ENCODE results near the gene SEMA5A.

Gene SEMA5A

DNA sequence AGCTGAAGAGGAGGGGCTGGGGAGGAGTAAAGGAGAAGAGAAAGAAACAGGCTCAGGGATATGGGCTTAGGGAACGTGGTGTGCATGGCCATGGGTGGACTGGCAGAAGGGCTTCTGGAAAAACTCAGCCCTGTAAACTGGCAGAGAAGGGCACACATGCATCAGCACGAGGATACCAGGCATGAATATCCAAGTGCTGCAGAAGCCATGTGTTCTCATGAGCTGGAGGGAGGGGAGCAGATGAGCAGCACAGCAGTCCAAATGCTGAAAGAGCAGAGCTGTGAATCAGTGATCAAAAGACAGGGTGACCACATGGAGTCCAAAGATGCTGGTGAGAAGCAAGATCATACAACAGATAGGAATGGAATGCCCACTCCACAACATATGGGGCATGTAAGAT is 72.3 kb downstream of the SEMA5A start:
- DNase-seq, result no peak

DNA sequence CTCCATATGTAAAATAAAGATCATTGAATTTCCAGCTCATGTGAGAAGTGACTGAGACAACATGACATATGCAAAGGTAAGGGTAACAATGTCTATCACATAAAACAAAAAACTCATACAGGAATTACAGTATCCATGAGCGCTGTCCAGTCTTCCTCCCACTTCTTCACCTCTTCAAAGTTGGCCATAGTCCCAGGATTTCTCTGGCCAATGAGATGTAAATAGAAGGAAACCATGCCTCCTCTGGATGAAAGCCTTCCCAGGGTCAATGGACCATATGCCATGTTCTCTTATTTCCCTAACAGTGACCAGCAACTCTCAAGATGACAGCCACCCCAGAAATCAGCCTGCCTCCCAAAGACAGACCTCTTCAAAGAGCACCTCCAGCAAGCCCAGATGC is 75.5 kb downstream of the SEMA5A start:
- DNase-seq, result no peak

DNA sequence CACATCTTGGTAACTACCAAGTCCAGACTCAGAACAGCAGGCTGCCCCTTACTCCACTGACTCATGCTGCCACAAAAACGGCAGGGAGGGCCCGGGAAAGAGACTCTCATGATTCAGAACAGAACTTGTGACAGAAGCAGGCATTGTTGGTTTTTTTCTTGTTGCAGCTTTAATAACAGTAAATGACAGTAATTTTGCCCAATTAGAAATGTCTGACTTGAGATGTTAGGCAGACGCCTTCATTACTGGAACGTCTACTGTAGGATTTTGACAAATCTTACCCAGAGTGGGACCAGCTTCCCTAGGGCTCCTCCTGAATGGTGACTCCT is 77.9 kb downstream of the SEMA5A start:
- no peak for DNase-seq

DNA sequence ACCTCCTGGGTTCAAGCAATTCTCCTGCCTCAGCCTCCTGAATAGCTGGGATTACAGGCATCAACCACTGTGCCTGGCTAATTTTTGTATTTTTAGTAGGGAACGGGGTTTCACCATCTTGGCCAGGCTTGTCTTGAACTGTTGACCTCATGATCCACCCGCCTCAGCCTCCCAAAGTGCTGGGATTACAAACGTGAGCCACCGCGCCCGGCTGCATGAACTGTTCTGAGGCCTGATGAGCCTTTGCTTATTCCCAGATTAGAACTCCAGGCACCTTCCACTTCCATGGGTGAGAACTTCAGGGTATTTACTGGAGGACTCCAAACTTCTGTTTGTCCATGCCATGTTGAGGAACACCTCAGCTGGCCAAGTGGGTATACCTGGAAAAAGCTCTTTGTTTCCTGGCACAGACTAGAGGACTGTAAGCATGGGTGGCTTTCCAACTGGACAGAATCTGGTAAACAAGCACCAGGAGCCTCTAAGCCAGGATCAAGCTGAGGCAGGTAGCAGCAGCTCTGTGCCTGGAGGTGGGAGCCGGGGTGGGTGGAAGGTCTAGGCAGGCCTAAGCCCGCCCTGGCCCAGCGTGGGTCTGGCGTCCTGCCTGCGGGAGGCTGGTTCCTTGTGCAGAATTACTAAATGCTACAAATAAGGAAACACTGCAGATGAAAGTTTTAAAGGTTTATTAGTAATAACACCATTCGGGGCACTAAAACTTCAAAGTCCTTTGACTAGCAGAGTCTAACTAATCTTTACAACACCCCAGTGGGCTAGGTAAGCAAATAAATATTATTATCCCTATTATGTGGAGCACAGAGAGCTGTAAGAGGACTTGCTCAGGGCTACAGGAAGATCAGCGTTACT is 78.4 kb downstream of the SEMA5A start:
- DNase-seq, result no peak

DNA sequence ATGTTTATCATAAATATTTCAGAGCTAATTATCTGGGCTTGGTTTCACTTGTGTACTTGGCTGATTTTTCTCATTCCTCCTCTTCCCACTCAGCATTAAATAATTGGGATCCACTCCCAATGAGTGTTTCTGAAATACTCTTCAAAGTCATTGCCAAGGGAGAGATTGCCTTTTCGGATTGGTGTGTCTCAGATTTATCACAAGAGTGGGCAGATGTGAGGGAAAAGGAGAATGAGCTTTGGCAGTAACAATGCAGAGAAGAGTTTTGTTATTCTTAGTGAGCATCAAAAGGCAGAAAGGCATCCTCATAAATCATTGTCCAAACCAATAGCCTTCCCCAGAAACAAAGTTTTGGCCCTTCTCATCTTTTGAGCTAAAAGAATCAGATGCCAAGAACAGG is 79.2 kb downstream of the SEMA5A start:
- no peak for DNase-seq

DNA sequence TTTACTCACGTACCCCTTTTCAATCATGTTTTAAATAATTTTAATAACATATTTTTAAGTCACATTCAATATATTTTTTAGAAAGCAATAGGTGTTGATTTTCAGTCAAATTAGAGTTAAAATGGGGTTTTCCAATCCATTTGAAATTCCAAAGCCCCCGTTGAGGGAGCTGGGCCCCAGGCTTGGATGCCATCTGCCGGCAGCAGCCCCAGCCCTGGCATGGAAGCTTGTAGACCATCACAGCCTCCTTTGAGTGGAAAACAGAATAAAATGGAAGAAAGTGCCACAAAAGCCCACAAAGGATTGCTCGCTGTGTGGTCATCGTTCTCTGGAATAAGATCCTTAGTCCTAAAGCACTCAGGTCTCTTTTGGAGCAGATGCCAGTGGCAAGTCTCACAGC is 81.4 kb downstream of the SEMA5A start:
- DNase-seq, result no peak

DNA sequence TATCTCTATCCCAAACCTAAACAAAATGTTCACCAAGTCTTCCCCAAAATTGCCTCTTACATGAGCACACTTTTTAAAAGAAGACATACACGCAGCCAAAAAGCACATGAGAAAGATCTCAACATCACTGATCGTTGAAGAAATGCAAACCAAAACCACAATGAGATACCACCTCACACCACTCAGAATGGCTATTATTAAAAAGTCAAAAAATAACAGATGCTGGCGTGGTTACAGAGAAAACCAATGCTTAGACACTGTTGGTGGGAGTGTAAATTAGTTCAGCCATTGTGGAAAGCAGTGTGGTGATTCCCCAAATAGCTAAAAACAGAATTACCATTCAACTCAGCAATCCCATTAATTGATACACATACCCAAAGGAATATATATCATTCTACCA is 83.8 kb downstream of the SEMA5A start:
- no peak for DNase-seq

DNA sequence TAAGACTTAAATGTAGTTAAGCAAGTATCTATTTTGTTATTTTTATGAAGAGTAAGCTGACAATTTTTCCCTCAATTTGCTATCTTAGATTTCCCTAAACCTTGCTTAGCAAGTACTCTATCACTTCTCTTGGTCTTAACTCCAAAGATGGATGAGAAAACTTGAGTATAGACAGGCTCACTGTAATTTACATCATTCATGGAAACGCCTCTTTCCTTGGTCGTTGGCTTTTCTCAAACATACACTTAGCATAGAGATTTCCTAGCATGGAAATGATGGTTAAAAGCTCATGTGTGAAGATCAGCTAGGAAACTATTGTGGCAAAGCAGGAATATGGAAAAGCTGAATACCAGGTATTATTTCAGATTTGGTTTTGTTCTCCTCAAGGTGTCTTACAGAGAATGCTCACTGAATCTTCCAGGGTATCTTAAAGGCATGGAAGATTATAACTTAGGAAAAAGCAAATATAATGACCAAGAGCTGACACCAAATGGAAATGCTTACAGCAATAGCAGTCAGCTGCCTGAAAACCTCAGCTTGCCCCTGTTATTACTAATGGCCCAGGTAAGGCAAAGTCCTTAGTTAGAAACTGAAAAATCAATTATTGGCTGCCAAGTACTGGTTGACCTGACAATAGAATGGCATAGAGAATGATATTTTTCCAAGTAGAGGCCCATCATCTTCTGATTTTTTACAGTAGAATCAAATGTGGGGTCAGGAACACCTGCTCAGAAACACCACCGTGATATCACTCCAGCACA is 84.8 kb downstream of the SEMA5A start:
- DNase-seq, result no peak

DNA sequence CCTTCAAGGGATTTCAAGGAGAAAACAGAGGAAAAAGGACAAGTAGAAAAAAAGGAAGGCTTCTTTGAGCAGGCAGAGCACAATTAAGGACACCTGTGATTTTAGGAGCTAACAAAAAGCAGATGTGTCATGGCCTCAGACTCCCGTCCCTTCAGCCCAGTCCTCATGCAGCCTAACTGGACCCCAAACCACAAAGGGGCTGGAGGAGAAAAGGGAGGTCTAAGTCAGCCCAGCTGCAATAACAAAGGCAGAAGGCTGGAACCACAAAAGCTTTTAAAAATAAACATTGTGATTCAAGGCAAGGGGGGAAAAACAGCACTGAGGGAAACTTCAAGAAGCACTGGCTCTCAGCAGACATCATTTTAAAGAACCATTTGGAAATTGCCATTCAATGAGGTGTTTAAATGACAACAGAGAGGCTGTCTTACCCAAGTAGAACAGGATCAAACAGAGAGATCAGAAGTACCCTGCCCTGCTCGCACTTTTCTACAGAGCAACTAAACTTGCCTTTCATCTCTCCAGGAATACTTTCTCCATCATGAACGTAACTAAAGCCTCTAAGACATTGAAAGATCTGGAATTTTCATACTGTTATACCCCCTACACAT is 89.3 kb downstream of the SEMA5A start:
- no peak for DNase-seq

DNA sequence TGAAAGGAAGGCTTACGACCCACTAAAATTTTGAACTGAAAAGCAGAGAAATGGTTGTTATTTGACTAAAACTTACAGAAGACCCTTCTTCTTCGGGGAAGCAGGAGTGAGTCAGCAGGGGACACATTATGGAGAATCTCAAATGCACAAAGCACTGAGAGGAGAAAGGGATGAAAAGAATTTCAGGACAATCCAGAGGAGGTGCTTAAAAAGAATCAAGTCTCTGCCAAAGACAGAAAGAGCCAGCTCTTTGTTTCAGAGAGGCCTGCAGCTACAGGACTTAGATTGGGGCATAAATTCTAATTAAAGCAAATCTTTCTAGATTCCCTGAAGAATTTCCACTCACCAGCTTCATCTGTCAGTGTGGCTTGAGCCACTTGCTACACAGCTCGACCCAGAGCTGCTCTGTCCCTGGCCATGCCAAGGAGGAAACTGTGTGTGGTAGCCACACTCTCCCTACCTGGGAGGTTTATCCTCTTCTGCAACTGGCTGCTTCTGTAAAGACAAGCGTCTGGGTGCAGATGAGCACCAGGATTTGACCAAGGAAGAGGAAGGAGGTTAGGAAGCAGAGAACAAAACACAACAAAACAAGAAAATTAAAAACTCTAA is 89.9 kb downstream of the SEMA5A start:
- no peak for DNase-seq

DNA sequence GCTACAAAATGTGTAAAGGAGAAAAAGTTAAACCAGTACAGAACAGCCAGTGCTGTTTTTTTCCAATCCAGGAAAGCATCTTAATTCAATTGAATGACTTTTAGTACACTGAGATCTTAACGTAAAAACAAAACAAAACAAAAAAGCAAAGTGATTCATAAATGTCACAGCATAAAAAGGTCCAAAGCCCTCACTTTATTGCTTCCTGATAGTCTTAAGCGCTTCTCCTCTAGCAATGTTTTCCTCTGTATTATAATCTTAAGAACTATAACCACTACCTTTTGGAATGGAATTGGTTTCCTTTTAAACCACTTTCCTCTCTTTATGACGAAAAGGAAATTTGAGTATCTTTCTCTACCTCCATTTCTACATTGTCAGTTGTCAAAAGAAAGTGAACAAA is 91.4 kb downstream of the SEMA5A start:
- no peak for DNase-seq

DNA sequence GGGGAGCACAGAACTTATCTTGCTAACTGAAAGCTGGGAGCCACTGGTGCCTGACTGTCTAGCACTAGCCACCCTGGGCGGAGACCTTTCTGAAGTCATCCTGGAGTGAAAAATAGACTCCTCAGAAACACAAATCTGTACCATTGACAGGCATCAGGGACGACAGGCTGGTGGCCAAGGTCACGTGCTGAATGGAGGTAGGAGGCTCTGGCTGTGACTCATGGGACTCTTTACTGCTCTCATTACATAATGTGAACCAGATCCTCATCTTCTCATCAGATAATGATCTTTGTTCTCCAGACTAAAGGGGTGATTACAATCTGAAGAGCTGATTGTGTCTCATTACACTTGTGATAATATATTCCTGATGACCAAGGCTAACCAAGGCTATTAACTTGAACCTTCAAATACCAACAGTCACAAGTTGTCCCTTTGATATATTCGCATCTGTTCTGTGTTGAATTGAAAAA is 91.8 kb downstream of the SEMA5A start:
- no peak for DNase-seq

DNA sequence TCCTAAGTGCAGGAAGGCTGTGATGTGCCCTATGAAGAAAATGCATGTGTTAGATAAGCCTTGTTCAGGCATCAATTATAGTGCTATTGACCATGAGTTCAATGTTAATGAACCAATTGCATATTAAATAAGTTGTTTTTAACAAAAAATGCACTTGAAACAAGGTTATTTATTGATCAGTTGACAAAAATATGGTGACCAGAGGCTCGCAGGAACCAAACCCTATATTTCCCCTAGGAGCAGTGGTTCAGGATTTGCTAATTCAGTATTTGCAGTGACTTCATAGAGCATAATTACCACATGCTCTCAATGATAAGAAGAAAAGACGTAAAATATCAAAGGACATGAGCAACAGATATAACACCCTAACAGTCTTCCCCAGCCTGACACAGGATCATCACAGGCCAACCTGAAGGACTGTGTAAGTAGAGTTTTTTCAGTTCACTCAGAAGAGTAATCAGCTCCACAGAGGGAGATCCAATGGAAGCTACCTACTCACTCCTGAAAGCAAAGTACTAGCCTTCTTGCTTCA is 92.3 kb downstream of the SEMA5A start:
- DNase-seq, result no peak

DNA sequence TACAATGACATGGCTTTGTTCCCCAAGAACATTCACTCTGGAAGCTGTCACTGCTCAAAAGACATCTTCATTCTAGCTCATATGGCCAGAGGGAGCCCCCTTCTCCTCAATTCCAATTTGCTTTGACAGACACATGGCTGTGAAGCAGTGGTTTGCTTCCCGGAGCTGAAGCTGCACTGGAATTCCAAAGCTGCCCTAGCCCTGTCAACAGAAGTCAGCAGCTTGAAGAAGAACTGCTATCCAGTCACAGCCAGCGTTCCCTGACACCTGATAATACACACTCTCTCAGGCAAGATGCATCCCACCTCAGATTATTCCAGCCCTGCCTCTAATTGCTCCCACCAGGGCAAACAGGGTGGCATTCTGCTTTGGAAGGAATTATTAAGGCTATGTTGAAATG is 93.7 kb downstream of the SEMA5A start:
- no peak for DNase-seq

DNA sequence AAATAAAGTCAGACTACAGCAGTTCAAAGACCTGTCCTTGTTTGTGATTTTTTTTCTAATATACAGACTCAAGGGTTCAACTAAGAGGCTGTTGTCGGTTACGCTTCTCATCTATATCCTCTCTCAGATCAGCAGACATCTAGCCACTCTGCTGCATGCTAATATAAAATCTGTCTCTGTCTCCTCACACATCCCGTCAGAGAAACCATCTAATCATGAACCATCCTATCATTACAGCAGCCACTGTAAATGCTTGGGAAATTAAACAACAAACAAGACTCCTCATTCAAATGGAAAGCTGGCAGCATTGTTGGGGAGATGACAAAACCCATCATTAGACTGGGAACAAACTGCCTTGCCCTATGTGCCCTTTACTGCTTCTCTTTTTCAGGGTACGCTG is 94.8 kb downstream of the SEMA5A start:
- no peak for DNase-seq

DNA sequence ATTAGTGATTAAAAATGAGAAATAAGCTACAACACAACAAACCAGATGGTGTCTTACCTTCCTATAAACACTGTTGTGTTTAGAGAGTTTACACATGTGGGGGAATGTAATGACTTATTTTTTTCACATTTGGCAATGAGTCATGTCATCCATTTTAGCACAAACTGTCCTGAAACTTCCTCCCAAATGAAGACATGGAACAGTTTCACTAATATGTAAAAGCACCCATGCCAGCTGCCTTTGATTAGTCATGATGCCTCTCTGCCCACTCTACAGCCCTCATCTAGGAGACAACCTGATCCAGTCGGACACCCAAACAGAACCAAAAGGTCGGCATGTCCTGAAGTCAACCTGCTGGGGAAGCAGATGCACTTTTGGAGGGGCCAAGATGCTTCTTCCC is 98.2 kb downstream of the SEMA5A start:
- DNase-seq, result no peak

DNA sequence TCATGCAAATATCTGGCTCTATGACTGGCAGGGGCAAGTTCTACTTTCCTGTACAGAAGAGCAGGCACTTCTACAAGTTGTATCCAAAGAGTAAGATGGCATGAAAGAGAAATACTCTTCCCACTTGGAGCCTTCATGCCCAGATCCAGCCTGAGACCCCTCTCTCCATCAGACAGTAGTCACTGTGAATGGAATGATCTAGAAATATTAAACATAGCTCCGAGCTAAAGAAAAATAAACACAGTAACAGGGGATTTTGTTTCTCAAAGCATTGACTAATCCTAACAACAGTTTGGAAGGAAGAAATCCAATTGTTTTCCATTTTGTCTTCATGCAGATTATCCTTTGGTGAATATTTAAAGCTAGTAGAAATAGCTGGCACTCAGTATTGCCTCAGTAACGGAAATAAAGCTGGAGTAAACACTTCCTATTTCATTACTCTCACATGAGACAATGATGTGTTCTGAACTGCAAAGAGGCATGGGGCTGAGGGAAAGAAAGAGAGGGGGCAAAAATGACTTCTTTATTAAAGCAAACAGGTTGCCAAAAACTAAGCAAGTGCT is 100.0 kb downstream of the SEMA5A start:
- no peak for DNase-seq

DNA sequence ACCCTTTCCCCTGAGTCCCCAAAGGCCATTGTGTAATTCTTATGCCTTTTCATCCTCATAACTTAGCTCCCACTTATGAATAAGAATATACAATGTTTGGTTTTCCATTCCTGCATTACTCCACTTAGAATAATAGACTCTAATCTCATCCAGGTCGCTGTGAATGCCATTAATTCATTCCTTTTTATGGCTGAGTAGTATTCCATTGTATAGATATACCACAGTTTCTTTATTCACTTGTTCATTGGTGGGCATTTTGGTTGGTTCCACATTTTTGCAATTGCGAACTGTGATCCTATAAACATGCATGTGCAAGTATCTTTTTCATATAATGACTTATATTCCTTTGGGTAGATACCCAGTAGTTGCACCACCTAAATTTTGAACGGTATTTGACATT is 101.5 kb downstream of the SEMA5A start:
- no peak for DNase-seq

DNA sequence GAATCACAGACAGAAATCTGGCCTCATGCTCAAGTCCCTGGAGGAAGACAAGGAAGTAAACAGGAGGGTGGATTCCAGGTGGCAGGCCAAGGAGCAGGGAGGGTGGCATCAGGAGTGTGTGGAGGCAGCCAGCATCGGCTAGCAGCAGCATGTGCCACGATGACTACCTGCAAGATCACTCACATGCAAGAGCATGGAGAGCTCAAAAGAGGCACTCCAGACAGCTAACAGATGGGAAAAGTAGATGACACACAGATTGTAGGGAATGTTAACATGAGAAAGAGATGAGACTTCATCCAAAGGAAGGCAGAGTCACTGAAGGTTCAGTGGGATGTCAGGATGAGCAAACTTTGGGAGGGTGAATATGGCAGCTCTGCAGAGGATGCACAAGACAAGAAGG is 104.3 kb downstream of the SEMA5A start:
- DNase-seq, result no peak

DNA sequence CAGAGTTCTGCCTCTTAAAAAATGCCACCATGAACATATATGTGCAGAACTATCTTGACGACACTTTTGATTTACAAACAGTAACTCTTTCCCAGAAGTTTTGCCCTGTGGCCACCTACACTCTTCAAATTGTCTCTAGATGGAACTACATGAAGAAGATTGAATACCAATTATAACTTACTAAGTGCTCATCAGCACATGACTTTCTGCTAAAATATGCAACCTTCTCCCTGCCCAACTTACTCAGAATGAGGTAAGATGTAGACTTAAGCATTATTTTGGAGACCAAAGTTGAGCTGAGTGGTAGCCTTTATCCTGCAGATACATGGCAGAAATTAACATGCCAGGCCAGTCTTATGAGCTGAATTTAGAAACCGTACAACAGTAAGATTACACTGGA is 105.4 kb downstream of the SEMA5A start:
- DNase-seq, result no peak

DNA sequence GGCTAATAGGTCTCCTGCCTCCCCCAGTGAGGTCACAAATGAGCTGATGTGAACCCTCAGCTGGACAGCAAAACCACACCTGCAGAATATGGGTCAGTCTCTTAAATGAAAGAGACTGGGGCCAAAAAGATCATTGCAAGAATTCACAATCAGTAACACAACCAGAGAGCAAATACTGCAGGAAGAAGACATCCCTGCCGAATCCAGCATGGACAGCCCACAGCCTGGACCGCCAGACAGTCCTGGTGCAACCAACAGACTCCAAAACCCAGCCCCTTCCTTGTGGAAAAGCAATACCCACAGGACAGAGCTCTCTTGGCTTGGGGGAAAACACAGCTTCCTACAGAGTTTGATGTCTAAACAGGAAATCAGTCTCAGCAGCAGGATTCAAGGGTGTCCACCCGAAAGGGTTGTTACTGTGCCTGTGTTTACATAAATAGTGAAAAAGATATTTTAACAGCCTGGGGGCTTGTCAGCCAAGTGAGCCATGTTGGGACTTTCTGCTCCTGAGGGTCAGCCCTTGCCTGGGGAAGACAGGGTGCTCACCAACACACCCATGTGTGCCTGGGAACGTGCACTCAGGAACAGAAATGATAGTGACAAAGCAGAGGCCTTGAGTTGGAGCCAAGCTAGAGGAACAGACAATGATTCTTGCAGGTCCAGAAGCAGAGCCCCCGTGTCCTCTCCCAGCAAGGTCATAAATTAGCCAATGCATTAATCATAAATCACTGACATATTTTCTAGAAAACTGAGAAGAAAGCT is 106.2 kb downstream of the SEMA5A start:
- no peak for DNase-seq
